ENCODE measurements around the gene GAPDHS.

Gene GAPDHS

DNA sequence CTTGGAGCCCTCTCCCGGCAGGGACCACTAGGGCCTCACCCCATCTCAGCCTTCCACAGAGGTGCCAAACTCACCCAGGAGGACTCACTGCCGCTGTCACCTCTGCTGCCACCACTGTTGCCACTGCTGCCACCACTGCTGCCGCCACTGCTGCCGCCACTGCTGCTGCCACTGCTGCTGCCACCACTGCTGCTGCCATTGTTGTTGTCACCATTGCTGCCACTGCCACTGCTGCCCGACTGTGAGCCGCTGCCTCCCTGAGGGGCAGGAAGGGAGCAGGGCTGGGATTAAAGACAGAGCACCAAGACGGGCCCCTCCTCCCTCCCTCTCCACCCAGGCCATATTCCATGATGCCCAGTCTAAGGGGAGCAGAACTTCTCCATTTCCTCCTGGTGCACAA lies 21.9 kb upstream of the GAPDHS start:
- DNase-seq (ENCODE audit: low read depth): no peak

DNA sequence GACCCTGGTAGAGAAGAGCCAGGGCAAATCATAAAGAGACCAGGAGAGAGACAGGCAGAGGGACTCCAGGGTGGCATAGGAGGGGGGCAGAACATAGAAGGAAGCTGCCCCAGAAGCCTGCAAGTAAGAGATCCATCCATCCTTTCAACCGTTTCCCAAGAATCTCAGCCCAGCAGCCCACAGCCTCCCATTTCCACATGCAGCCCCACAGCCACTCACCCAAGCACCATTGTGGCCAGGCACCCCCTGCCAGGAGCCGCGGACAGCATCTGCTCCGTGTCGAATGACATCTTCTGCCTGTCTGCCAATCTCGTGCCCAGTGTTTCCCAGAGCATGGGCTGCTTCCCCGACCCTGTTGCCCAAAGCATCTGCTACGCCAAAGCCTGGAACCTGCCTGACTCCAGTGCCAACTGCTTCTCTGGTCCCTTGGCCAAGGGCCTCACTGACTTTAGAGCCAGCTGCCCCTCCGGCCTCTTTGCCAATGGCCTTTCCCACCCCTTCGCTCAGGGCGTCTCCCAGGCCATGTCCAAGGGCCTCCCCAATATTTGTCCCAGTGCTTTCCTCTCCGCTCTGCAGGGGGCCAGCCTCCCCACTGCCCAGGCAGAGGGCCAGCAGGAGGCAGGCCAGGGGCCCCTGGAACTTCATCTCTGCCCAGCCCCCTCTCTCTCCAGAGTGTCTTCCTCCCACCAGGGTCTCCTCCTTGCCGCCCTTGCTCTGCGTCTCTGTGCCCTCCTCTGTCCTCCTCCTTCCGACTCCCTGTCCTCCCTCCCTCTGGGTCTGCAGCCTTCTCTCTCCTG lies 20.2 kb upstream of the GAPDHS start:
- no peak for DNase-seq (ENCODE audit: low read depth)

DNA sequence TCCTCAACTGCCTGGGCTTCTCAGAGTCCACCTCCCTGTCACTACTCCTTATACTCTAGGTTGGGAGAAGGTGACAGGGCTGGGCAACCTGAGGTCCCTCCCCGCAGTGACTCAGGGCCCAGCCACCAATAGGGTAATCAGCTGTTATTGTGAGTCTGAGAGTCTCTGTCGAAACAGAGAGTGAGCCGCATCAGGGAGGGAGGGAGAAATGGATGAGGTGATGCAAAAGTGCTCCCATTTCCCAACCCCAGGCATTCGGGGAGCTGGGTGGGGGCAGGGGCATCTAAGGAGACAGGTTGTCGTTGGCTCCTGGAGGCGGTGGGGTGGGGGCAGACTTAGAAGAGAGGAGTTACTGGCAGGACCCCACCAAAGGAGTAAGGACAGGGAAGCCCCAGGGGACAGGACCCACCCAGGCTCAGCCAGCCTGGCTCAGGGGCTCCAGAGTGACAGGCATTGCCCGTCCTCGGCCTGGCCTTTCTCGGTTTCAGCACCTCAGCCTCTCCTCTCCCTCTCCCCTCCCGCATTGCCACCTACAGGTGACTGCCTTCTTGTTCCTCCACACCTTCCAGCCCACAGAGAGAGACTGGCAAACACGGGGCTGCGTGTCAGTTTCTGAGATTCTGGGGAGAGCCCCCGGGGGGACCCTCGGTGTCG lies 19.5 kb upstream of the GAPDHS start, which contains the start of gene DMKN:
Gene DMKN, minus strand, starts transcription at position 22 of the 654 bp plus-strand sequence. CDS start 174 bp downstream, outside the sequence.
- DNase-seq (ENCODE audit: low read depth): peak; percentile 60

GRCh38 chr19:35514282-35514809 lies 18.9 kb upstream of the GAPDHS start:
- DNase-seq (ENCODE audit: low read depth): peak; percentile 45

- DNase-seq (ENCODE audit: low read depth): no peak
Measured at GRCh38 chr19:35516310-35516709, 16.9 kb upstream of the GAPDHS start.

- no peak for DNase-seq (ENCODE audit: low read depth)
Measured at GRCh38 chr19:35517342-35517741, 15.9 kb upstream of the GAPDHS start.

- DNase-seq (ENCODE audit: low read depth): peak; percentile 98
Measured at GRCh38 chr19:35518313-35518712, 14.9 kb upstream of the GAPDHS start.

DNA sequence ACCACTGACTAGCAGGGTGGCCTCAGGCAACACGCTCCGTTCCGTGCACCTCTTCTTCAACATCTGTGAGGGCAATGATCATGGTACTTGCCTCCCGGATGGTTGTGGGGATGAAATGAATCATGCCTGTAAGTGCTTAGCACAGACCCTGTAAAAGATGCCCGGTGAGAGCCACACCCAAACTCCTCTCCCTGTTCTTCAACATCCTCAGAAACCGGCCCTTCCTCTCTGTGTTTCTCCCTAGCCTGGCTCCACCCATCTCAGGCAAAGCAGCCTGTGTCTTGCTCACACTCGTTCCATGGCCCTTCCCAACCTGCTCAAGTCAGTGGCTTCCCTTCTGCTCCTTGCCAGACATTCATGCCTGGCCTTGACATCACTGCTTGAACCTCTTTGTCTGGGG lies 14.0 kb upstream of the GAPDHS start:
- peak; percentile 34 for DNase-seq (ENCODE audit: low read depth)

DNA sequence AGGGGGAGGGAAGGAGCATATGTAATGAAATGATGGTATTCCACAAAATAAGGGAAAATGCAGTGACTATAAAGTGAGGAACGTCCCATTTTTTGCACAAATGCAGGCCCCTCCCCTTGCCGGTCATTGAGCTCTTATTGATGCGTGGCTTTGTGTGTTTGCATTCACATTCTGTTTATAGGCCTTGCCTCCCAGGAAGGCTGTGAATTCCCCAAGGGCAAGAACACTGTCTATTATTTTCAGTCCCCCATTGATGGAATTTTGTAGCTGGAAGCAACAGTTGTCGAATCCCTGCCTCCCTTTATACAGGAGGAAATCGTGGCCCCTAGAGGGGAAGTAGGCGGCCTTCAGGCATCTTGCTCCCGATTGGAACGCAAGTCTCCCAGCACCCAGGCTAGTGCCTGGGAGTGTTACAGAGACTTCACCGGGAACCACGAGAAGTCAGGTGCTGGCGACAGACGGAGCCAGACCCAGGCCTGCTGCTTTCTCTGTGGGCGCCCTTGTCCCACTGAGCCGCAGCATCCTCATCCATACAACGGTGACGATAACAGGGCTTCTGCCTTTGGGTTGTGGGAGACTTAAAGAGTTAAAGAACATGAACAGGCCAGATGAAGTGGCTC lies 12.0 kb upstream of the GAPDHS start:
- DNase-seq (ENCODE audit: low read depth): peak; percentile 24

GRCh38 chr19:35522745-35523327 lies 10.4 kb upstream of the GAPDHS start:
- DNase-seq (ENCODE audit: low read depth): no peak

- no peak for DNase-seq (ENCODE audit: low read depth)
Measured at GRCh38 chr19:35524181-35524837, 8.9 kb upstream of the GAPDHS start.

DNA sequence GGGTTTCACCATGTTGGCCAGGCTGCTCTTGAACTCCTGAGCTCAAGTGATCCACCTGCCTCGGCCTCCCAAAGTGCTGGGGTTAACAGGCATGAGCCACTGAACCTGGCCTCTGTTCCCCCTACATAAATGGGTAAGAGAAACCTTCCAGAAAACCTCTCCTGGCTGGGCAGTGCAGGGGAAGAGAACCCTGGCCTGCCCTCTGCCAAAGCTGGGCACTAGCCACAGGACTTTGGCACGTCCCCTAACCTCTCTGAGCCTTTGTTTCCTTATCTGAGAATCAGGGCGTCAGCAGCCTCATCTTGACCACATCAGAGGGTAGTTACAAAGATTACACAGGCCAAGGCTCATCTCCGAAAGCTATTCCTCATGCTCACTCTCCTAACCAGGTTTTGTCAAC lies 7.4 kb upstream of the GAPDHS start:
- DNase-seq (ENCODE audit: low read depth): no peak

DNA sequence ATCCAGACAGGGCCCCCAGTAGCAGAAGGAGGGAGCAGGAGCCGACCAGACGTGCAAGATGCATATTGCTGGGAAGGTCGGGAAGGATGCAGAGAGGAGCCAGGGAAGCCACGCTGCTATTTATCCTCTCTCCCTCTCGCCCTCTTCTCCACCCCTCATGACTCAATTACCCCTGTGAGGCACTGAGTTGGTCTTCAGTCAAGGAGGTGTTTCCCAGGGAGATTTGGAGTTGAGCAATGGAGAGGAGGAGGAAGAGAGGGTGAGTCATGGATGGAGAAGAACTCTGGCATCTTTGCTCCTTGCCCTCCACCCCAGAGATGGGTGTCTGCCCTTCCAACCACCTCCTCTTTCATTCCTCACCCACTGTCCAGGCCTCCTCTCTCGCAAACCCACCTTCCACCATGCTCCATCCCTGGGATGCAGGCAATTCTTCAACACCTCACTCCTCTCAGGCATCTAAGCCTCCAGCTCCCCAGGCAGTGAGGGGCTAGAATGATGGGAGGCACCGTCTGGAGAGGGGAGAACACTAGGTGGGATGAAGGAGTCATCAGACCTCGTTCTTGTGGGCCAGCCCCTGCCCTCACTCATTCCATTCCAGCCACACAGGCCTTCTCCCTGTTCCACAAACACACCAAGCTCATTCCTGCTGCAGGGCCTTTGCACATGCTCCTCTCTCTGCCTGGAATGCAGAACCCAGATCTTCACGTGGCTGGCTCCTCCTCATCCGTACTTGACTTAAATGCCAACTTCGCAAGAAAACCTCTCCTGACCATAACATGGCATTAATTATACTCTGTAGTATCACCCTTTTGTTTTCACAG lies 4.8 kb upstream of the GAPDHS start, which contains the start of gene SBSN:
Gene SBSN, minus strand, starts transcription at position 94 of the 821 bp plus-strand sequence. Its CDS starts 30 bp downstream, at position 64.
- peak; percentile 85 for DNase-seq (ENCODE audit: low read depth)

GRCh38 chr19:35529241-35530218 lies 3.7 kb upstream of the GAPDHS start:
- no peak for DNase-seq (ENCODE audit: low read depth)

GRCh38 chr19:35531291-35531690 lies 2.0 kb upstream of the GAPDHS start:
- no peak for DNase-seq (ENCODE audit: low read depth)

DNA sequence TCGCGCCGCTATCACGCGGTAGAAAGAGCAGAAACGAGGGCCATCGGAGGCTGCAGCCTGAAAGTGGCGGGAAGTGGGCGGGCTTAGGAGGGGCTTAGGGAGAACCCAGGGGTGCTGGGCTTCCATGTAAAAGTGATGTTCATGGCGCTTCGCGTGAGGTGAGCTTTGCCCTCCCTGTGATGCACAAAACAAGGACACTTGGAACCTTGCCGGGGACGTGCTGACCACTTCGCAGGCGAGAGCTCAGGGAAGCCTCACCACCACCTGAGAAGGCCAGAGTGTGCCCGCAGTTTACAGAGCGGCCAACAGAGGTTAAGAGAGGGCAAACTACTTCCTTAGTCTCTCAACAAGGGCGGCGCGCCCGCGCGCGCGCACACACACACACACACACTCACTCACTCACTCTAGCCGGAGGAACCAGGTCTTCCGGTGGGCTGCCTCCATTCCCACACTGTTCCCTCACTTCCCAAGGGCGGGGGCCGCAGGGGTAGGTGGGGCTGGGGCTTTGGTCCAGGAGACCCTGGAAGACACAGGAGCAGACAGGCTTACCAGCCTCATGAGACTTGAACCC lies 651 bp downstream of the GAPDHS start:
- DNase-seq (ENCODE audit: low read depth): peak; percentile 30

DNA sequence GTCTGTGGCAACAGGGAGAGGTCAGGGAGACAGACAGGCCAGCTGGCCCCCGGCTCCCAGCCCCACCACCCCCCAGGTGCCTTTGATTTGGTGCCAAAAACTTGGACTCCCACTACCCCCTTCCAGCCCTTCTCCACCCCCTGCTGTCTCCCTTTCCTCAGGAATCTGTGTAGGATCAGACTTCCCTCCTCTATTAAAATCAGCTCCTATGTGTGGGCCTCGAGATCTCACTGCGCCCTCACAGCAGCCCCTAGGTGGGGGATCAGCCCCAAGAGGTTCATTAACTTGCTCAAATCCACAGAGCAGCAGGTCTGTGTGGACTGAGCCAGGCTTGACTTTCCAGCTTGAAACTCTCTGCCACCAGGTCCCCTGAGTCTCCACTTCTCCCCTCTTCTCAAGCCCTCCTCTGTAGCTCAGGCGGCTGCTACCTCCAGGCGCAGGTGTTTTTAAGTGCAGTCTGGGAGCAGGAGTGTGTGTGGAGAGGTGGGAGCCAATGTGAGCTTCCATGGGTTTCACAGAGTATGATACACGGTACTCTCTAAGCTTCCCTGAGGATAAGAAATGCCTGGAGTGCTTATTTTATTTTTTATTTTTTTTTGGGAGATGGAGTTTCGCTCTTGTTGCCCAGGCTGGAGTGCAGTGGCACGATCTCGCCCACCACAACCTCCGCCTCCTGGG lies 1.7 kb downstream of the GAPDHS start:
- no peak for DNase-seq (ENCODE audit: low read depth)

DNA sequence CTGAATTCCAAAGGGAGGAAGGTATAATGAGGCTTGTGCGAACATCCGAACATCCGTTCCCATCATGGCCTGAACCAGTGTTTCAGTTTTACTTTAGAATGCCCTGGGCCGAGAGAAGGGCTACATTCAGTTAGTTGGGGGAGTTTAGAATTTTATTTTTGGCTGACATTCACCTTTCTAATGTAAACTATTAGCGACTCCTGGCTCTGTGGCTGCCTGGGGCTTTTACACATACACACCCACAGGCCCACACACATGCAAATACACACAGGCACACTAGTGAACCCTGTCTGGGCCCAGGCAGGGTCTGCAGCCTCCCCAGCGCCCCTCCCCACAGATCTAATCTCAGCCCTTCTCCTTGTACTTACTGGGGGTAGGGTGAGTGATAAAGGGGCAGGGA lies 6.1 kb downstream of the GAPDHS start:
- DNase-seq (ENCODE audit: low read depth): no peak

GRCh38 chr19:35539850-35540249 lies 6.6 kb downstream of the GAPDHS start:
- no peak for DNase-seq (ENCODE audit: low read depth)

All from EH (cell line).